HUES64 (cell line): ENCODE measurements around the gene TET2.
"Not testable (repeated sequence)": the region's sequence is repeated elsewhere in the genome, so short reads cannot be mapped to it uniquely, and the experiment has no call there.

Experiments
- H3K27ac ChIP-seq: 2 replicates; pipeline ENCODE4 v1.7.0; 2013; ENCODE audit warnings: low read depth, low read length, inconsistent platforms
- H3K27me3 ChIP-seq: 2 replicates; pipeline ENCODE4 v1.6.1; 2013; ENCODE audit warnings: mild to moderate bottlenecking, low read length; ENCODE audit not compliant: insufficient read depth
- H3K36me3 ChIP-seq: 2 replicates; pipeline ENCODE4 v1.6.1; 2013; ENCODE audit warnings: mild to moderate bottlenecking, low read length; ENCODE audit not compliant: insufficient read depth
- H3K4me1 ChIP-seq: 2 replicates; pipeline ENCODE4 v1.6.1; 2013; ENCODE audit warnings: mild to moderate bottlenecking, low read length, moderate library complexity; ENCODE audit not compliant: insufficient read depth
- H3K4me3 ChIP-seq: 2 replicates; pipeline ENCODE4 v1.5.1; 2013; ENCODE audit warnings: mild to moderate bottlenecking, low read length, moderate library complexity
- H3K9ac ChIP-seq: 2 replicates; pipeline ENCODE4 v1.6.1; 2013; ENCODE audit warnings: mild to moderate bottlenecking, low read depth, low read length
- H3K9me3 ChIP-seq: 2 replicates; pipeline ENCODE4 v1.6.1; 2013; ENCODE audit warnings: low read depth, low read length; ENCODE audit not compliant: insufficient read depth
- WGBS: fragments of 150-250, 120-280 bp; methylation state at CpG from one replicate; pipeline ENCODE4 v1.1.7; 2013; ENCODE audit warnings: missing lambda C conversion rate; 5-methylcytosine and 5-hydroxymethylcytosine counted together

The TET2 gene

GRCh38 chr4:105296672-105297071, 150.0 kb downstream of the TET2 start:
- Histone ChIP-seq H3K27me3 (no peaks in the 10 kb centered on the region), H3K36me3 (no peaks in the 10 kb centered on the region), H3K9ac (no peak overlapping the region), H3K27ac (no peak overlapping the region), H3K9me3 (no peaks in the 10 kb centered on the region), H3K4me3 (no peak overlapping the region), H3K4me1 (no peaks in the 10 kb centered on the region)
- WGBS, result 95% methylated on average over 6 of the region's 6 CpGs

GRCh38 chr4:105299027-105299426, 152.4 kb downstream of the TET2 start:
- not testable (repeated sequence) for H3K9me3 ChIP-seq, H3K27ac ChIP-seq, H3K4me1 ChIP-seq, H3K27me3 ChIP-seq, H3K9ac ChIP-seq, H3K4me3 ChIP-seq, H3K36me3 ChIP-seq
- 43% methylated on average over 1 of the region's 1 CpG for WGBS

- Histone ChIP-seq H3K4me1 (no peaks in the 10 kb centered on the region), H3K27me3 (no peaks in the 10 kb centered on the region), H3K27ac (no peak overlapping the region)
These were observed 157.4 kb downstream of the TET2 start for GRCh38 chr4:105304085-105304484.

DNA sequence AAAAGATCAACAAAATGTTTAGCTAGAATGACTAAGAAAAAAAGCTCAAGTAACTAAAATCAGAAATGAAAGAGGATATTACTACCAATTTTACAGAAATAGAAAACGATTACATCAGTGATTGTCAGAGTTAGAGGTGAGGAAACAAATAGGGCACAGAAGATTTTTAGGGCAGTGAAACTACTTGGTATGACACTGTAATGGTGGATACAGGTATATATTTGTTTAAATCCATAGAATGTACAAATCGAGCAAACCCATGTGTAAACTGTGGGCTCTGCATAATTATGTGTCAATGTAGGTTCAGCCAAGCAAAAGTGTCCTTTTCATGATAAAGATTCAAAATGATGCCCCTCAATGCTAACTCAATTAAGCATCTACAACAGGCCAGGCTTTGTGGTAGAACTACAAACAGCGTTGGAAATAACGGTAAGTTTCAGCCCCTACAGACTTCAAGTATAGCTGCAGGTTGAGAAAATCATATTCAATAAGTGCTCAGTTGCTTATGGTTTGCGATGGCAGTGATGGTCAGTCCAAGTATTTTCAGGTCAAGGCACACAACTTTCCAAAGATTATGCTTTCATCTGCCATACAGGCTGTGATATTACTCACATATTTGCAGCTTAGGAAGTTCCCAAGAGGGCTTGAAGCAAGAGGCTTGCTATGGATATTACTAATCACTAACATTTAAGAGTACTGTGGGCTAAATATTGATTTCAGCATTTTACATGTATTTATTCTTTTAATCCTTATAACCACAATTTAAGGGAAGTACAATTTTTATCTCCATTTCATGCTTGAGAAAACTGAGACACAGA, 158.6 kb downstream of the TET2 start:
- no peaks in the 10 kb centered on the region for H3K4me1 ChIP-seq
- H3K36me3 ChIP-seq, result no peaks in the 10 kb centered on the region
- H3K27ac ChIP-seq, result no peak overlapping the region
- no peaks in the 10 kb centered on the region for H3K27me3 ChIP-seq
- WGBS, result 93% methylated on average over 5 of the region's 5 CpGs
- H3K9ac ChIP-seq, result no peak overlapping the region
- H3K9me3 ChIP-seq, result peaks cover 9% of the 10 kb centered on the region
- H3K4me3 ChIP-seq, result no peak overlapping the region

More at GRCh38 chr4:105304085-105304484, 157.4 kb downstream of the TET2 start:
- Histone ChIP-seq H3K9ac (no peak overlapping the region), H3K36me3 (no peaks in the 10 kb centered on the region), H3K9me3 (peaks cover 9% of the 10 kb centered on the region), H3K4me3 (no peak overlapping the region)

DNA sequence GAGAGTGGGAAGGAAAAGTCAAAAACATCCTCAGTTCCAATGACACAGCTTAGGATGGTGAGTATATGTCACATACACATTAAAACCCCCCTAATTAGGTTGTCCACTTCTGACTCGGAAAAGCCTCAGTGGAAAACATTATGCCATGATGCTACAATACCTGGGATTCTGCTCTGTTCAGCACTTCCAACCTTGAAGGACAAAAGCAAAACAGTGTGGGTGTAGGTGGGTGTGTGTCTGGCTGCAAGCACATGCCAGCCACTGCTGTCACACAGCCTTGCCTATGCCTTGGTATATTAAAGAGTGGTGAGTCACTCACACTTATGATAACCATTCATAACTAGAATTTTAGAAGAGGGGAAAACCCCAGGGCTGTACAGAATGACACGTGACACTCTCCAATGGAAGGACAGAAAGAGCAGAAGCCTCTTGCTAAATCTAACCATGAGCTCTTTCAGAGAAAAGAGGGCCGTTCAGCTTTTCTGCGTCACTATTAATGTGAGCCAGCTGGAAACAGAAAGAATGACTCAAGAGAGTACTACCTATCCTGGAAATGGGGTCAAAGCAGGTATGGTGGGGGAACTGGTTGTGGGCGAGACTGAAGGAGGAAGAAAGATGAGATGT, 159.6 kb downstream of the TET2 start:
- H3K36me3 ChIP-seq, result no peaks in the 10 kb centered on the region

GRCh38 chr4:105306820-105307219, 160.1 kb downstream of the TET2 start:
- Histone ChIP-seq H3K27me3 (no peaks in the 10 kb centered on the region), H3K4me3 (no peak overlapping the region), H3K9ac (no peak overlapping the region), H3K4me1 (no peaks in the 10 kb centered on the region), H3K27ac (no peak overlapping the region), H3K9me3 (peaks cover 9% of the 10 kb centered on the region), H3K36me3 (no peaks in the 10 kb centered on the region)
- WGBS, result 100% methylated on average over 2 of the region's 3 CpGs

More for the DNA sequence above, 159.6 kb downstream of the TET2 start:
- Histone ChIP-seq H3K27ac (no peak overlapping the region), H3K4me3 (no peak overlapping the region), H3K4me1 (no peaks in the 10 kb centered on the region), H3K9me3 (peaks cover 9% of the 10 kb centered on the region), H3K9ac (no peak overlapping the region), H3K27me3 (no peaks in the 10 kb centered on the region)
- 90% methylated on average over 5 of the region's 5 CpGs for WGBS

GRCh38 chr4:105318486-105318885, 171.8 kb downstream of the TET2 start:
- peaks cover 15% of the 10 kb centered on the region for H3K9me3 ChIP-seq
- H3K27me3 ChIP-seq, result no peaks in the 10 kb centered on the region
- no peak overlapping the region for H3K27ac ChIP-seq
- H3K4me3 ChIP-seq, result no peak overlapping the region
- no peaks in the 10 kb centered on the region for H3K36me3 ChIP-seq
- WGBS, result 90% methylated on average over 1 of the region's 1 CpG
- H3K9ac ChIP-seq, result no peak overlapping the region
- H3K4me1 ChIP-seq, result no peaks in the 10 kb centered on the region

DNA sequence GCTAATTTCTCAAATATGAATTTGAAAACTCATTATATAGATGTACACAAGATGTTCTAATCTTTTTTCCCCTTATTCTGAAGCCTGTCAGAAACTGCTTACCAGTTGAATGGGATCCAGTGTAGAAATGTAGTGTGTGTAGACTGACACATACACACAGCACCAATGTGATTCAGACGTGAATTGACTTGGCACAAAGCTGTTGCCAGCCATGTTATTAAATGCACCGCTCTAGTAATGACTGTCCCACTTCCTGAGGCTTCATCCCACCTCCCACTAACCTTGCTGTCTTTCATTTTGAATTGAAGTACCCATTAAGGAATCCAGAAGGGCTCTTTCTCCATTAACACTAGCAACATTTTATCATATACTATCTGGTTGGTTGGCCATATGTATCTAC, 180.5 kb downstream of the TET2 start:
- H3K9ac ChIP-seq, result no peak overlapping the region
- H3K4me3 ChIP-seq, result no peak overlapping the region
- H3K9me3 ChIP-seq, result no peaks in the 10 kb centered on the region
- no peaks in the 10 kb centered on the region for H3K36me3 ChIP-seq
- H3K4me1 ChIP-seq, result peaks cover 6% of the 10 kb centered on the region; the same call in 1 of the 2 replicates
- H3K27me3 ChIP-seq, result no peaks in the 10 kb centered on the region
- H3K27ac ChIP-seq, result no peak overlapping the region
- 93% methylated on average over 2 of the region's 2 CpGs for WGBS

DNA sequence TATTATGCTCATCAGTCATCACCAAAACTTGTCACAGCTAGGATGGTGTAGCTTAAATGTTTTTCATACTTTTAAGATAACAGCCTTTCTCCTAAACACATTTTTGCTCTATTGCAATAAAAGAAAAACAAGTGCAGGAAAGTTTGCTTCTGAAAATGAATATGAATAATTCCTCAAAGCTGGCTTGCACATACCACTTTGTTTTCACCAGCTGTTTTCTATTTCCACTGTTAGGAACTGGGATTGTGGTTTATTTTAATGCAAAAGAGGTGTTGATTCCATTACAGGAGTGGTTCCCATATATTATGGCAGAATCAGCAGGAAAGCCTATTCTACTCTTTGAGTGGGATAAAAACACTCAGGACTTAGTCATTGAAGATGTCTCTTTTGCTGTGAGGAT, 181.3 kb downstream of the TET2 start:
- Histone ChIP-seq H3K9me3 (no peaks in the 10 kb centered on the region), H3K9ac (no peak overlapping the region), H3K27ac (no peak overlapping the region), H3K27me3 (no peaks in the 10 kb centered on the region), H3K4me1 (peaks cover 6% of the 10 kb centered on the region; the same call in 1 of the 2 replicates), H3K36me3 (no peaks in the 10 kb centered on the region), H3K4me3 (no peak overlapping the region)

DNA sequence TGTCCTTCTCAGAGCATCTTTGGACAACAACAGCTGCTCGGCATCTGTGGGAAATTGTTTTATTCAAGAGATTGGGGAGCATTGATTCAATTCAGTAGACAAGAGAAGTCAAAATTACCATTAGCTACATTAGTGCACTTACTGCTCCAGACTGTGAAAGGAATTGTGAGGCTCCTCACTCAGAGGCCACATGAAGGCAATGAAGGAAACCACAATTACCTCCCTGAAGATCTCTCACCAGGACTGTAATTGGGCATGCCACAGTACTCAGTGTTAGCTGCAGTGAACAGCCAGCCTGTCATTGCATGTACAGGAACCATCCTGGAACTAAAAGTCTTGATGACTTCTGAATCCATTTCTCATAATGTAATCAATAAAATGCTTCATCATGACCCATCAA, 182.4 kb downstream of the TET2 start:
- no peaks in the 10 kb centered on the region for H3K36me3 ChIP-seq
- H3K4me1 ChIP-seq, result peaks cover 6% of the 10 kb centered on the region; the same call in 1 of the 2 replicates
- H3K4me3 ChIP-seq, result no peak overlapping the region
- H3K27ac ChIP-seq, result no peak overlapping the region
- WGBS, result 94% methylated on average over 1 of the region's 1 CpG
- no peak overlapping the region for H3K9ac ChIP-seq
- H3K27me3 ChIP-seq, result no peaks in the 10 kb centered on the region
- no peaks in the 10 kb centered on the region for H3K9me3 ChIP-seq
